KMS-11 (cell line): ENCODE measurements around the gene HIBADH.

Source experiments
- H2AFZ ChIP-seq: fragments of 200-600 bp; sonication (generic); 2 replicates; pipeline ENCODE4 v1.6.1; 2016; ENCODE audit warnings: antibody characterized with exemption, mixed run types, low read depth
- H3K27ac ChIP-seq: fragments of 200-600 bp; sonication (generic); 2 replicates; pipeline ENCODE4 v1.6.1; 2016; ENCODE audit warnings: mild to moderate bottlenecking, mixed run types
- H3K27me3 ChIP-seq: fragments of 200-600 bp; sonication (generic); 2 replicates; pipeline ENCODE4 v1.6.1; 2017; ENCODE audit warnings: mild to moderate bottlenecking, low read depth, mixed run types, moderate library complexity; ENCODE audit not compliant: insufficient read depth
- H3K36me3 ChIP-seq: fragments of 200-600 bp; sonication (generic); 2 replicates; pipeline ENCODE4 v1.6.1; 2017; ENCODE audit warnings: mild to moderate bottlenecking, mixed run types; ENCODE audit not compliant: insufficient read depth
- H3K4me1 ChIP-seq: fragments of 200-600 bp; sonication (generic); 2 replicates; pipeline ENCODE4 v1.6.1; 2016; ENCODE audit warnings: mild to moderate bottlenecking, low read depth, mixed run types; ENCODE audit not compliant: poor library complexity, severe bottlenecking
- H3K4me2 ChIP-seq: fragments of 200-600 bp; sonication (generic); 2 replicates; pipeline ENCODE4 v1.7.0; 2016; ENCODE audit warnings: mild to moderate bottlenecking, mixed run types
- H3K4me3 ChIP-seq: fragments of 200-600 bp; sonication (generic); IDR thresholded peaks from 2 replicates; pipeline ENCODE4 v1.6.1; 2017; ENCODE audit warnings: low read depth, low read length, mixed read lengths; ENCODE audit not compliant: insufficient read depth
- H3K79me2 ChIP-seq: fragments of 200-600 bp; sonication (generic); 2 replicates; pipeline ENCODE4 v1.6.1; 2016; ENCODE audit warnings: low read depth, mixed run types; ENCODE audit not compliant: insufficient read depth
- H3K9ac ChIP-seq: fragments of 200-600 bp; sonication (generic); 2 replicates; pipeline ENCODE4 v1.6.1; 2016; ENCODE audit warnings: mild to moderate bottlenecking, mixed run types
- H4K20me1 ChIP-seq: fragments of 200-600 bp; sonication (generic); 2 replicates; pipeline ENCODE4 v1.6.1; 2016; ENCODE audit warnings: mild to moderate bottlenecking, mixed run types; ENCODE audit not compliant: insufficient read depth
- CTCF ChIP-seq: fragments of 200-600 bp; sonication (generic); conservative IDR thresholded peaks from 2 replicates; pipeline ENCODE4 v1.6.1; 2017; ENCODE audit warnings: low read depth, mild to moderate bottlenecking, antibody characterized with exemption, low read length, moderate library complexity, mixed read lengths

The HIBADH gene

GRCh38 chr7:27560706-27561235 lies 101.9 kb downstream of the HIBADH start:
- Histone ChIP-seq H3K27ac (no peak overlapping the region), H2AFZ (no peak overlapping the region), H3K36me3 (no peaks in the 10 kb centered on the region), H3K27me3 (no peaks in the 10 kb centered on the region), H3K79me2 (no peaks in the 10 kb centered on the region), H3K9ac (no peak overlapping the region), H3K4me1 (no peaks in the 10 kb centered on the region), H3K4me3 (no peak overlapping the region), H3K4me2 (no peak overlapping the region), H4K20me1 (no peaks in the 10 kb centered on the region)
- TF ChIP-seq CTCF, result no peak

GRCh38 chr7:27555670-27556069 lies 107.0 kb downstream of the HIBADH start:
- Histone ChIP-seq H3K4me1 (no peaks in the 10 kb centered on the region), H3K4me3 (no peak overlapping the region), H3K27ac (no peak overlapping the region), H3K27me3 (no peaks in the 10 kb centered on the region), H3K4me2 (no peak overlapping the region), H3K79me2 (no peaks in the 10 kb centered on the region), H3K36me3 (no peaks in the 10 kb centered on the region), H2AFZ (no peak overlapping the region), H3K9ac (no peak overlapping the region), H4K20me1 (no peaks in the 10 kb centered on the region)
- no peak for TF ChIP-seq CTCF

- Histone ChIP-seq H3K9ac (no peak overlapping the region), H3K27ac (no peak overlapping the region), H3K4me2 (no peak overlapping the region), H3K4me1 (no peaks in the 10 kb centered on the region), H4K20me1 (no peaks in the 10 kb centered on the region), H3K27me3 (no peaks in the 10 kb centered on the region), H3K36me3 (no peaks in the 10 kb centered on the region), H3K4me3 (no peak overlapping the region), H2AFZ (no peak overlapping the region), H3K79me2 (no peaks in the 10 kb centered on the region)
- TF ChIP-seq CTCF, result no peak
Measured at GRCh38 chr7:27554826-27555225, 107.9 kb downstream of the HIBADH start.

- Histone ChIP-seq H3K4me1 (no peaks in the 10 kb centered on the region), H3K4me3 (no peak overlapping the region), H4K20me1 (no peaks in the 10 kb centered on the region), H3K36me3 (no peaks in the 10 kb centered on the region), H3K27ac (no peak overlapping the region), H2AFZ (no peak overlapping the region), H3K79me2 (no peaks in the 10 kb centered on the region), H3K27me3 (no peaks in the 10 kb centered on the region), H3K4me2 (no peak overlapping the region), H3K9ac (no peak overlapping the region)
- no peak for TF ChIP-seq CTCF
Measured at GRCh38 chr7:27553273-27553672, 109.4 kb downstream of the HIBADH start.
